Smooth muscle cell (in vitro differentiated cells): ENCODE results near the gene CPSF4L. TPM values are rescaled to one million over a fixed set of nuclear protein-coding genes. Genes with fewer than 3 reads are reported as not detected.

Experiments used
- DNase-seq: peaks from one replicate; lab custom pipeline; 2025; ENCODE audit not compliant: unreplicated experiment; lab: John Stamatoyannopoulos, UW
- H2AFZ ChIP-seq: fragments of 200-600 bp; sonication (generic); 2 replicates; pipeline ENCODE4 v1.6.0; 2016; ENCODE audit warnings: antibody characterized with exemption, low read depth, mild to moderate bottlenecking
- H3F3A ChIP-seq: fragments of 200-600 bp; sonication (generic); 2 replicates; pipeline ENCODE4 v1.6.0; 2017; ENCODE audit warnings: antibody characterized with exemption, low read depth
- H3K27ac ChIP-seq: fragments of 200-600 bp; sonication (generic); 2 replicates; pipeline ENCODE4 v1.5.1; 2016; ENCODE audit warnings: low read depth, mild to moderate bottlenecking
- H3K27me3 ChIP-seq: fragments of 200-600 bp; sonication (generic); 2 replicates; pipeline ENCODE4 v1.6.1; 2016; ENCODE audit warnings: low read depth, mild to moderate bottlenecking
- H3K36me3 ChIP-seq: fragments of 200-600 bp; sonication (generic); 2 replicates; pipeline ENCODE4 v1.5.1; 2016; ENCODE audit warnings: low read depth
- H3K4me1 ChIP-seq: fragments of 200-600 bp; sonication (generic); 2 replicates; pipeline ENCODE4 v1.5.1; 2016; ENCODE audit warnings: low read depth
- H3K4me2 ChIP-seq: fragments of 200-600 bp; sonication (generic); 2 replicates; pipeline ENCODE4 v1.6.0; 2016; ENCODE audit warnings: mild to moderate bottlenecking
- H3K4me3 ChIP-seq: fragments of 200-600 bp; sonication (generic); 2 replicates; pipeline ENCODE4 v1.5.1; 2016; ENCODE audit warnings: mild to moderate bottlenecking
- H3K79me2 ChIP-seq: fragments of 200-600 bp; sonication (generic); 2 replicates; pipeline ENCODE4 v1.6.0; 2016; ENCODE audit warnings: low read depth, mild to moderate bottlenecking
- H3K9ac ChIP-seq: fragments of 200-600 bp; sonication (generic); 2 replicates; pipeline ENCODE4 v1.6.0; 2016; ENCODE audit warnings: low read depth
- H3K9me3 ChIP-seq: fragments of 200-600 bp; sonication (generic); replicated peaks from 2 replicates; pipeline ENCODE4 v1.5.1; 2016; ENCODE audit warnings: low read depth
- H4K20me1 ChIP-seq: fragments of 200-600 bp; sonication (generic); 2 replicates; pipeline ENCODE4 v1.6.0; 2016; ENCODE audit warnings: low read depth
- WGBS: methylation state at CpG from one replicate; pipeline ENCODE4 v1.1.7; 2016; ENCODE audit warnings: low lambda C conversion rate; 5-methylcytosine and 5-hydroxymethylcytosine counted together
- polyA plus RNA-seq: library from polyadenylated mRNA; unstranded; fragments of >200 nt; fragmentation: Nextera tagmentation; extraction: Ambion mirVana; gene quantifications from 2 replicates; pipeline ENCODE4 v1.2.1, GENCODE V29; 2016
- total RNA-seq: library from RNA; depleted of rRNA; stranded (reverse); fragments of >200 nt; gene quantifications from 2 replicates; pipeline ENCODE4 v1.2.3, GENCODE V29; 2014
- TF ChIP-seq, protein P1 (sequence below): fragments of 200-600 bp; sonication (generic); IDR thresholded peaks from 2 replicates; pipeline ENCODE4 v1.5.1; 2017; ENCODE audit warnings: borderline replicate concordance, mild to moderate bottlenecking, antibody characterized with exemption; ENCODE audit not compliant: insufficient read depth, poor library complexity, severe bottlenecking

Gene CPSF4L
- total and polyA plus RNA-seq, 2 experiments from 2014 or later = not detected

GRCh38 chr17:73269329-73269615 is 7.6 kb upstream of the CPSF4L start:
- no peaks in the 10 kb centered on the region for H3K79me2 ChIP-seq
- no peaks in the 10 kb centered on the region for H3K27me3 ChIP-seq
- H4K20me1 ChIP-seq = no peaks in the 10 kb centered on the region
- H3K9me3 ChIP-seq = no peaks in the 10 kb centered on the region
- no peak for DNase-seq
- H2AFZ ChIP-seq = no peak overlapping the region
- TF ChIP-seq, protein P1, sequence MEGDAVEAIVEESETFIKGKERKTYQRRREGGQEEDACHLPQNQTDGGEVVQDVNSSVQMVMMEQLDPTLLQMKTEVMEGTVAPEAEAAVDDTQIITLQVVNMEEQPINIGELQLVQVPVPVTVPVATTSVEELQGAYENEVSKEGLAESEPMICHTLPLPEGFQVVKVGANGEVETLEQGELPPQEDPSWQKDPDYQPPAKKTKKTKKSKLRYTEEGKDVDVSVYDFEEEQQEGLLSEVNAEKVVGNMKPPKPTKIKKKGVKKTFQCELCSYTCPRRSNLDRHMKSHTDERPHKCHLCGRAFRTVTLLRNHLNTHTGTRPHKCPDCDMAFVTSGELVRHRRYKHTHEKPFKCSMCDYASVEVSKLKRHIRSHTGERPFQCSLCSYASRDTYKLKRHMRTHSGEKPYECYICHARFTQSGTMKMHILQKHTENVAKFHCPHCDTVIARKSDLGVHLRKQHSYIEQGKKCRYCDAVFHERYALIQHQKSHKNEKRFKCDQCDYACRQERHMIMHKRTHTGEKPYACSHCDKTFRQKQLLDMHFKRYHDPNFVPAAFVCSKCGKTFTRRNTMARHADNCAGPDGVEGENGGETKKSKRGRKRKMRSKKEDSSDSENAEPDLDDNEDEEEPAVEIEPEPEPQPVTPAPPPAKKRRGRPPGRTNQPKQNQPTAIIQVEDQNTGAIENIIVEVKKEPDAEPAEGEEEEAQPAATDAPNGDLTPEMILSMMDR = no peak
- no peaks in the 10 kb centered on the region for H3K4me1 ChIP-seq
- H3K36me3 ChIP-seq = no peaks in the 10 kb centered on the region
- no peak overlapping the region for H3K4me3 ChIP-seq
- H3K27ac ChIP-seq = no peak overlapping the region
- no peaks in the 10 kb centered on the region for H3F3A ChIP-seq
- H3K4me2 ChIP-seq = no peak overlapping the region
- H3K9ac ChIP-seq = no peak overlapping the region

DNA sequence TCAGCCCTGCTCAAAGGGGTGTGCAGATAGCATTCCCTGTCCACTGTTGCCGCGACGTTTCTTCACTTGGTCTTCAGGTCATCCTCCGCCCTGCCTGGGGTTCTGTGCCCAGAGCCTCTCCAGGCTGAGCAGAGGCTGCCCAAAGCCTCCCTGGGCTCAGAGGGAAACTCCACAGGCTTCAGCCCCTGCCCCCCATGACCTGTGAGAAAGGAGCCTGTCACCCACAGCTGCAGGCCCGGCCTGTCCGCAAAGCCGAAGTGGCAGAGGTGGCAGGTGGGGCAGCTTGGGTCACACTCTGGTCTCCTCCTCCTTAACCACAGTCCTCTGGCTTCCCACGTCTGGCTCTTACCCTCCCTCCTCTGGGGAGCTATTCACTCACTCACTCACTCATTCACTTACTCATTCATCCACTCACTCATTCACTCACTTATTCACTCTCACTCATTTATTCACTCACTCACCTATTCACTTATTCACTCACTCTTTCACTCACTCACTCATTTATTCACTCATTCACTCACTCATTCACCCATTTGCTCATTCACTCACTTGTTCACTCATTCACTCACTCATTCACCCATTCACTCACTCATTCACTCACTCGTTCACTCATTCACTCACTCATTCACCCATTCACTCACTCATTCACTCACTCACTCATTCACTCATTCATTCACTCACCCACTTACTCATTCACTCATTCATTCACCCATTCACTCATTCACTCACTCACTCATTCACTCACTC is 7.1 kb upstream of the CPSF4L start:
- Histone ChIP-seq H2AFZ (no peak overlapping the region), H3F3A (no peaks in the 10 kb centered on the region), H4K20me1 (no peaks in the 10 kb centered on the region), H3K9me3 (no peaks in the 10 kb centered on the region), H3K27me3 (no peaks in the 10 kb centered on the region), H3K4me2 (no peak overlapping the region), H3K27ac (no peak overlapping the region), H3K4me3 (no peak overlapping the region), H3K9ac (no peak overlapping the region), H3K36me3 (no peaks in the 10 kb centered on the region), H3K4me1 (no peaks in the 10 kb centered on the region), H3K79me2 (no peaks in the 10 kb centered on the region)
- DNase-seq = no peak
- WGBS = 93% methylated on average over 9 of the region's 9 CpGs
- TF ChIP-seq, protein P1 = no peak

- 87% methylated on average over 11 of the region's 11 CpGs for WGBS
These were observed 6.2 kb upstream of the CPSF4L start for GRCh38 chr17:73267648-73268537.

More at GRCh38 chr17:73267648-73268537, 6.2 kb upstream of the CPSF4L start:
- no peak overlapping the region for H3K27ac ChIP-seq
- no peak overlapping the region for H3K4me3 ChIP-seq
- no peaks in the 10 kb centered on the region for H3F3A ChIP-seq
- peaks cover 6% of the 10 kb centered on the region for H3K4me1 ChIP-seq
- no peak for DNase-seq
- no peak overlapping the region for H3K4me2 ChIP-seq
- no peaks in the 10 kb centered on the region for H3K36me3 ChIP-seq
- no peak overlapping the region for H3K9ac ChIP-seq
- H2AFZ ChIP-seq = no peak overlapping the region
- TF ChIP-seq, protein P1 = no peak
- no peaks in the 10 kb centered on the region for H4K20me1 ChIP-seq
- no peaks in the 10 kb centered on the region for H3K9me3 ChIP-seq
- no peaks in the 10 kb centered on the region for H3K27me3 ChIP-seq
- H3K79me2 ChIP-seq = no peaks in the 10 kb centered on the region
